GM21529 (cell line): ENCODE data around the gene TCTN3.
A peak's percentile ranks its signal among the peaks of the same experiment; 100 is the strongest.
"Not testable (repeated sequence)": the region's sequence is repeated elsewhere in the genome, so short reads cannot be mapped to it uniquely, and the experiment has no call there.

Experiments used
- ATAC-seq: cut with Tn5 transposase; IDR thresholded peaks from one replicate; pipeline ENCODE4 v1.9.1; 2021; ENCODE audit not compliant: unreplicated experiment

TCTN3 gene

DNA sequence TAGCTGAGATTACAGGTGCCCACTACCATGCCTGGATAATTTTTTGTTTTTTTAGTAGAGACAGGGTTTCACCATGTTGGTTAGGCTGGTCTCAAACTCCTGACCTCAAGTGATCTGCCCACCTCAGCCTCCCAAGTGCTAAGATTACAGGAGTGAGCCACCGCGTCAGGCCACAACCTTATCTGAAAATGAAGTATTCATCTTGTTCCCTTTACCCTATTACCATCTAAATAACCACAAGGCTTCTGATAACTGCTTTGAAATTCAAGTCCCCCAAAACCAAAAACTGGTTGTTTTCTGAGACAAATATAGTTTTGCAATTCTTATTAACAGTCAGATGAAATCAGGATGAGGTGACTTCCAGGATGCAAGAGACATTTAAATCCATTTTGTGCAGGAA, 2.4 kb downstream of the TCTN3 start:
- ATAC-seq: no peak

DNA sequence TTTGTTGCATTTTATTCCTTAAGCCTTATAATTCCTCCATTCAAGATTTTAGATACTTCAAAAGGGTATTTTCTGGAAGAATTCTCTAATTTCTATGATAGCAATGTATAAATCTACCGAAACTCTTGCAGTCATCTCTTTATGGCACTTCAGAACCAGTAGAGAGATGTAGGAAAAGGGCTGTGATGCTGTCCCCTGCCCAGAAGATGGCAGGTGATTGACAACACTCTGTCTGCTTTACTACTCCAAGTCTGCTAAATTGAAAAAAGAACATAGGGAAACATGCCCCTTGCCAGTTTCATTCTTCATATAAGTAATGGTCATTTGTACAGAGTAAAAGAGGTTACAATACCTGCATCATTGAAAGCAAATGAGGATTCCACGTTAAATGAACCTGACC, 5.1 kb downstream of the TCTN3 start:
- ATAC-seq: no peak

DNA sequence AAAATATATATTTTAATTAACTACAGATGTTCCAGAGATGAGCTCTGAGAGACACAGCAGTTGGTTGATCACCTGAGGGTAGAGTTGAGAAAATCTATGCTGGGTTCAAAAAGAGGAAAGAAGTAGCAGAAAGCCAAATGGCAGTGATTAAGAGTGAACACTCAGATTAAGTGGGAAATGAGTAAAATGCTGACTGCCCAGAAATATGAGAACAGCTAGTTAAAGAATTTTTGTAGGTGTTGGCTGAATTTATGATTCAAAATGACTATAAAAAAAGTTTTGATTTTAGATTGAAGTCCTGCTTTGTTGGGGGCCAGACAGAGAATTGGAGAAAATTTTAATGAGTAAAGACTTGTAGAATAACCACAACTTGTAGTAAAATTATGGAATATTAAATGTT, 9.8 kb downstream of the TCTN3 start:
- no peak for ATAC-seq

DNA sequence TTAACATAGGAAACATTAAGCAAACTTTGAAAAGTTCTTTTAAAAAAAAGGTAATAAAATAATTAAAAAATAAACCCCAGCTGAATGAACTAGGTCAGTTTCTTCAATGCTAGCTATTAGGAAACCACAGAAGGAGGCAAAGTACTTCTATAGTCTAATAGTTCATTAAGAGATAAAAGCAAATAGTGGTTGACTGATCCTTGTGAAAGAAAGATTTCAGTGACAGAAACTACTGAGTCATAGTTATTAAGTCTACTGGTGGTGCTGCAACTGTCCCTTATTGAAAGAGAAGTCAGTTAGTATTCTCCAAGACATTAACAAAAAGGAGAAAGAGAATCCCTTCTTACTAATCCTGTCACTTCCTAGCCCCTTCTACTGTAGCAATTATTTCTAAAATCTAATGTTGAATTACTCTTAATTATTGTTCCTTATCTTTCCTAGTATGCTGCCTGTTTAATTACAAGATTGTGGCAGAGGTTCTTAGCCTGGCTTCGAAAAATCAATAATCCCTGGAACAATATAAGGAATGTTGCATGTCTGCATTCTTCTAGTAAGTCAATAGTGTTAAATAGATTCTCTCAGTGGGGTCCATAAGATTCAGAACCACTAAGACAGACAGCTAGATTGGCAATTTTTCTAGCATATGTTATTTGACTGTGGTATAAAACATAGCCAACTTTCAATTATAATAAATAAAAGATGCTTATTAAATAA, 18.2 kb downstream of the TCTN3 start:
- no peak for ATAC-seq

DNA sequence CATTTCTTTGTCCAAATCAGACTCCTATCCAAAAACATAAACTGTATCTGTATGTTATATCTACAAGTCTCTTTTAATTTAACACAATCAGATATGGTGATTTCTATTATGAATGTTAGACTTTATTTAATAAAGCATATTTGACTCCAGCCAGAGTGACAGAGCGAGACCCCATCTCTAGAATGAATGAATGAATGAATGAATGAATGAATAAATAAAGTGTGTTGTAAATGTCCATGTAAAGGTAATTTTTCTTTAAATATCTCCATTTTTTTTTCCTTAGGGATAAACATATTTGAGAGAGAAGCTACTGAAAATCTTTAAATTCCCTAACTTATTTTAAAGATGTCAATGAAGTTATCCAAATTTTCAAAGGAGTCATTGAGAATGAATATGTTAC, 19.1 kb downstream of the TCTN3 start:
- no peak for ATAC-seq

DNA sequence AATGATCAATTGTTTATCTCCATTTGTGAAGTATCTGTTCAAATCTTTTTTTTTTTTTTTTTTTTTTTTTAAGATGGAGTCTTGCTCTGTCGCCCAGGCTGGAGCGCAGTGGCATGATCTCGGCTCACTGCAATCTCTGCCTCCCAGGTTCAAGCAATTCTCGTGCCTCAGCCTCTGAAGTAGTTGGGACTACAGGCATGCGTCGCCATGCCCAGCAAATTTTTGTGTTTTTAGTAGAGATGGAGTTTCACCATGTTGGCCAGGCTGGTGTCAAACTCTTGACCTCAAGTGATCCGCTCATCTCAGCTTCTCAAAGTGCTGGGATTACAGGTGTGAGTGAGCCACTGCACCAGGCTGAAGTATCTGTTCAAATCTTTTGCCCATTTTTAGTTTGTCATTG, 21.1 kb downstream of the TCTN3 start:
- ATAC-seq: not testable (repeated sequence)

DNA sequence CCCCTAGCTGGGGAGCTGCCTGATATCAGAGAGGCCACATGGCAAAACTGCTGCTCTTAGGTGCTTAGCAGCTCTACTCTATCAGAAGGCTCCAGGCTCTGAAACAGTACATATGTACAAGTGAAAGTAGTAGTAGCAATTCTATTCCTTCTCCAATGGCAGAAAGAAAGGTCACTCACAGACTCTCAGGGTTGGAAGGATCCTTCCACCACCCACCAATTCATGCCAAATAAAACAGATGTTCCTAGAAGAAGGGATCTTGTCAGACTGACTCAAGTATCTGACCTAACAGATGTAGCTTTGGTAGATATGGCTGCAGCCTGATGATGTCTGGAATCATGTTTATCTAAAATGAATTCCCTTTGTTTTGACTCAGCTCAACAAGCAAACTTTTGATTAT, 29.2 kb downstream of the TCTN3 start:
- ATAC-seq: no peak

DNA sequence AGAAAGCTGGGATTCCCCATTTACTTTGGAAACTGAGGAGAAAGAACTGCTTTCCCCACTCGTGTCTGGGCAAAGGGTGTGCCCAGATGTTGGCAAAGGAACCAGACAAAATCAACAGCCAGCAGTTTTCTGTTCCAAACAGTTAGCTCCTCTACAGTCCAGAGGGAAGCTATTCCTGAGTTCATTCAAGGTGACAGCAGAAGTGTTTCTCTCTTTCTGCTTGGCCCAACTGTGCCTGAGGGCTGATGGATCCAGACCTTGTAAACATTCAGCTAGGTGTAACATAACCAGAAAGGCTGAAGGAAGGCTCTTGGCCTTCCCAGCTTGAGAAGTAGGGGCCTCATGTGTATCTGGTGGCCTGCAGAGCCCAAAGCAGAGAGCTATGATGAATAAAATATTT, 30.2 kb downstream of the TCTN3 start:
- ATAC-seq: no peak

DNA sequence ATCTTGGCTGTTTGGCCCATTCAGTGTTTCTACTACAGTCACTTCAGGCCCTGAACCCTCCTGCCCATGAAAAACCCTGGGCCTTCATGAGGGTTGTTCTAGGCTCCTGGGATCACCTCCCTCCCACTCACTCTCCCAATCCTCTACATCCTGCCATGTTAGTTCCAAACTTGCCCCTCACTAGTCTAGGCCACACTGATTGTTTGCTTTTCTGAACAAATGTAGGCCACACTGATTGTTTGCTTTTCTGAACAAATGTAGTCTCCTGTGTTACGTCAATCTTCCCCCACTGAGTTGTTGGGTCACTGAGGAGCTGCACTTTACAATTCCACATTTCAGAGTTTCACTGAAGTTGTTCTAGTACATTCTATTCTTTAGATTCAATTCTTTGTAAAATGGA, 31.9 kb downstream of the TCTN3 start:
- no peak for ATAC-seq

DNA sequence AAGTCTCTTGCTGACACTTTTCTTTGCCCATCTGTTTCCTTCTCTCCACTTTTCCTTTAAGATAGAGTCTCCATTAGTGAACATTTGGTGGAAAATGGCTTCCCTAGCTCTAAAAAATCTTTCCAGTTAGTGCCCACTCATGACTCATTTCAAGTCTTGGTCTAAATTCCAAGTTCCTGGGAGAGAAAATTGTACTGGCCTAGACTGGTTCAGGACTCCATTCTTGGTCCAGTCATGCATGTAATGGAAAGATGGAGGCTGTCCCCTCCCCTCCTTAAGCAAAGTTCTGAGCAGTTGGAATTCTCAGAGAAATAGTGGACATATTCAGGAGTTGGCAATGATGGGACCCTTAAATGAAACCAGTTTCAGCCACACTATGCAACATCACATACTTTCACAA, 33.4 kb downstream of the TCTN3 start:
- no peak for ATAC-seq

DNA sequence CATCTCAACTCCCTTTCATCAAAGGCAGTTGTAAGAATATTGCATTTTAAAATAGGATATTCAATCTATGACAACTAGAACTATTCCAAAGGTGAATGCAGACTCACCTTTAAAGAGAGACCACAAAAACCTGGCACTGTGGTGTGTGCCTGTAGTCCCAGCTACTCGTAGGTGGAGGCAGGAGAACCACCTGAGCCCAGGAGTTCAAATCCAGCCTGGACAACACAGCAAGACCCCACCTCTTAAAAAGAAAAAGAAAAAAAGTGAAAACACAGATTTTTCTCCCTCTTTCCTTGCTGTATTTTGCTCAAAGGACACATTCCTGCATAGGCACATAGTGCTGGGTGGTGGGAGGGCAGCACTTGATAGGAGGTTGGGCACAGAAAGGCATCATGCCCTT, 36.5 kb downstream of the TCTN3 start:
- ATAC-seq: no peak

DNA sequence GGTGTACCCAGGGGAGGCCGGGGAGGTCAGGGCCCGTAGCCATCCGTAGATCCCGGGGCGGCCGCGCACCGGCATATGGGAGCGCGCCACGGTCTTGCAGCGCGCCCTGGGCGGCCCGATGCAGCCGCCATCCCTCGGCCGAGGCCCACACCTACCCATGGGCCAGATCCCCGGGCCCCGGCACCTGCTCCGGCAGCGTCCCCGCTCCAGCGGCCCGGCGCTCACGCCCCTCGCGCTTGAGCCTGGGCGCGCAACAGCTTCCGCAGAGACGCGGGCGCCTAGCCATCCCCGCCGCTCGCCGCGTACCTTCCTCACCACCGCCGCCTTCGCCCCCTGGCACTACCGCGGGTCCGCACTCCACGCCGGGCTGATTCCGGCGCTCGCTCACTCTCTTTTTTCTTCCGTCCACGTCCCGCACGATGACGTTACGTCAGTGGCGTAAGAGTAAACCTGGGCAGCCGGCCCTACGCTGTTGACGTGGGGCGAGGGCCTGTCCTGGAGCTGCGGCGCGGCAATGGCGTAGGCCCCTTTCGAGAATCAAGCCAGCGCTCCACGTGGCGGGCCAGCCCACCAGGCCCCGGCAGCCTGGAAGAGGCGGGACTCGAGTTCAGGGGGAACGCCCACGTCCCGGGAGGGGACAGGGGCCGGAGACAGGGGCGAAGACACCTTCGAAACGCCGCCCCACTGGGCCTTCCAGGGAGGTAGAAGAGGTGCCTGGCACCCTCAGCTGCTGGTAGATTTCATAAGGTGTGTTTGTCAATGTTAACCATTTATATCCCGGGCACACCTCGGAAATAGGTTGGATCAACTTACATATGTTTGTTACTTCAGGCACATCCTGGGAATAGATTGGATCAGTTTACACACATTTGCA, 37.2 kb downstream of the TCTN3 start, which contains the start of gene ALDH18A1:
Gene ALDH18A1, minus strand, starts transcription at position 421 of the 874 bp plus-strand sequence. CDS start 3,334 bp downstream, outside the sequence.
- peak; percentile 86 for ATAC-seq

DNA sequence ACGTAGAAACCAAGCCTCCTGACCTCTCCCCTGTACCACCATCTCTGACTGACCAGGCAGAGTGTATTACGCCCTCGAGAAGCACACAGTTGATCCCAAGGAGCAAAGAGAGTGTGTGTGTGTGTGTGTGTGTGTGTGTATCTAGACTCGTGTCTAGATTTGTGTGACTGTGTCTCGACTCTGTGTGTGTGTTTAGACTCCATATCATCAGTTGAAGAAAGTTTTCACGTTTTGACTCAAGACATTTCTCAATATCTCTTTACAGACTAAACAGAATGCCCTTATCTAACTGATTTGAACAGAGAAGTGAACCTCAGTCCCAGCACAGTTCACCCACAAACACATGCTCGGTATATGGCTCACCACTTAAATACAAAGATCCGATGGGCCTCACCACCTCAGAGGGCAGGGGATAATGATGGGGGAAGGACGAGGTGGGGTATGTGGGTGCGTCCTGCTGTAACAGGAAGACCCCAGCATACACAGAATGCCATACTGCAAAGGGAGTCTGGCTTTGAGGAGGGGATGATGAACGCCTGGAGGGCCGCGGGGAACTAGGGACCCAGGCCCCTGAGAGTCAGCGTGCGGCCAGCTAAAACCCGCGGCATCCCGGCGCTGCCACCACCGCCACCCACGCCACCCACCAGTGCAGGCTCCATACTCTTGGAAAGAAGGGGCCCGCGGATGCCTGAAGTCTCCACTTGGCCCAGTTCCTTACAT, 38.0 kb downstream of the TCTN3 start:
- ATAC-seq: peak; percentile 7

DNA sequence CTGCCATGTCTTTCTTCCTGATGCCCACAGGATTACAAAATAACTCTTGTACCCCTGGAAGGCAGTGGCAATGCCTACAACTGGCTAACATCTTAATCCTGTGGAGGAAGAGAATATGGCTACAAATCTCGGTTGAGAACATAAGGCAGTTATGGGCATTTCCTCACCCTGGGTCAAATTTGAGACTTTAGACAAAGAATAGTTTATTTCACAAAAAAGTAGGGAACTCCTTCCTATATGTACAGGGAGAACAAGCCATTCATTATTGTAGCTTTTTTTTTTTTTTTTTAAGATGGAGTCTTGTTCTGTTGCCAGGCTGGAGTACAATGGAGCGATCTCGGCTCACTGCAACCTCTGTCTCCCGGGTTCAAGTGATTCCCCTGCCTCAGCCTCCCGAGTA, 39.8 kb downstream of the TCTN3 start:
- ATAC-seq: no peak

DNA sequence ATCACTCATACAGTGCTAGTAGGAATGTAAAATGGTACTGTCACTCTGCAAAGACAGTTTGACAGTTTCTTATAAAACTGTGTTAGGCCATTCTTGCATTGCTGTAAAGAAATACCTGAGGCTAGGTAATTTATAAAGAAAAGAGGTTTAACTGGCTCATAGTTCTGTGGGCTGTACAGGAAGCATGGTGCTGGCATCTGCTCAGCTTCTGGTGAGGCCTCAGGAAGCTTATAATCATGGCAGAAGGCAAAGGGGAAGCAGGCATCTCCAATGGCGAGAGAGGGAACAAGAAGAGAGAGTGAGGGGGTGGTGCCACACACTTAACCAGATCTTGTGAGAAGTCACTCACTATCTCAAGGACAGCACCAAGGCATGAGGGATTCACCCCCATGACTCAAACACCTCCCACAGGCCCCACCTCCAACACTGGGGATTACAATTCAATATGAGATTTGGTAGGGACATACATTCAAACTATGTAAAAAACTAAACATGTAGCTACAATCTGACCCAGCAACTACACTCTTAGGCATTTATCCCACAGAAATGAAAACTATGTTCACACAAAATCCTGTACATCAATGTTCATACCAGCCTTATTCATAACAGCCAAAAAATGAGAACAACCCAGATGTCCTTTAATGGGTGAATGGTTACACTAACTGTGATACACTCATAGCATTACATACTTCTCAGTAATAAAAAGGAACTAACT, 42.2 kb downstream of the TCTN3 start:
- no peak for ATAC-seq

DNA sequence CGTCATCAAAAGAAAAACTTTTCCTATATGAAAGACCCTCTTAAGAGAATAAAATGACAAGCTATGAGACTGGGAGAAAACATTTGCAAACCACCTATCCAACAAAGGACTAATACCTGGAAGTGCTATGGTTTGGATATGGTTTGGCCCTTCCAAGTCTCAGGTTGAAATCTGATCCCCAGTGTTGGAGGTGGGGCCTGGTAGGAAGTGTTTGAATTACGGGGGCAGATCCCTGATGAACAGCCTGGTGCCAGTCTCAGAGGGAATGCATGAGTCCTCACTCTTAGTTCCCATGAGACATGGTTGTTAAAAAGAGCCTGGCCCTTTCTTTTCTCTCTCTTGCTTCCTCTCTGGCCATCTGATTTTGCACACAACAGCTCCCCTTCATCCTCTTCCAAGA, 43.5 kb downstream of the TCTN3 start:
- ATAC-seq: no peak

DNA sequence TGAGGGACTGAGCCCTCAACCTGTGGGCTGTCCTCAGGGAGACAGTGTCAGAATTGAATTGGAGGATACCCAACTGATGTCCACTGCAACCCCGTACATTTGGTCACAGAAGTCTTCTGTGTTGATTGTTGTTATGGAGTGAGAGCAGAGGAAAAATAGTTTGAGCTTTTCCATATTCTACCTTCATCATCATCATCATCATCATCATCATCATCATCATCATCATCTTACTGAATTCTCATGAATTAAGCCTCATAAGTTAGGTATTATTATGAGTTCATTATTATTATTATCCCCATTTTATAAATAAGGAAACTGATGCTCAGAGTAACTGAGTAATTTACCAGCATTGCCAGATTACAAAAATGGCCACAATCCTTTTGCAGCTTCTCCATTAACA, 45.6 kb downstream of the TCTN3 start:
- no peak for ATAC-seq

DNA sequence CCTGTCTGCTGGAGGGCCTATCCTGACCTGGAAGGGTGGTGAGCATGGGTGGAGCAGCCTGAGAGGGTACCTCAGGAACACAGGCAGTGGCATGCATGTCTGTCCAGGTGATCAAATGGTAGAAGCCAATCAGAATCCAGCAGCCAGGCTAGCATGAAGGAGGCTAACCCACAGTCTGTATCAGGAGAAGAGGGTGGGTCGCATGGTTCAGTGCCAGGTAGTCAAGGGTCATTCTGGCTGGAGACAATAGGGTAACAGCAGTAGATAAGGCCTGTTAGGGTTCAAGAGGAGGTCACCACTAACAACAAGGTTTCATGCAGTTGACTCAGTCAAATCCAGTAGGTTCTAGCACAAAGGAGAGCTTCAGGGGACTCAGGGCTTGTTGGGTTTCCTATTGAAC, 47.6 kb downstream of the TCTN3 start:
- no peak for ATAC-seq

DNA sequence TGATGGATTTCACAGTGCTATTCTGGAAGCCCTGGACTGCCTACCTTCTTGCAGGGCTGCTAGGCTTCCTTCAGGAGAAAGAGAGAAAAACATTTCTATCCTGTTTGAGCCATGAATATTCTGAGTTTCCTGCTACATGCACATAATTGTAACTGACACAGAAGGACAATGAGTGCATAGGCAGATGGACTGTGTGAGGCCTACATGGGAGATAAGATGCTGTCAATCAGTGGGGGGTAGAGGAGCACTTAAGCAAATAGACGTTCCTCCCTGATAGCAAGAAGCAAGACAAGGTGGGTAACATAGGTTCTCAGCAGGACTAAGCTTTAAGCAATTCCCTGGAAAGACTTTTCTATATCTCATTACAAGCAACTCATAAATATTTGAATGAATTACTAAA, 48.8 kb downstream of the TCTN3 start:
- no peak for ATAC-seq

DNA sequence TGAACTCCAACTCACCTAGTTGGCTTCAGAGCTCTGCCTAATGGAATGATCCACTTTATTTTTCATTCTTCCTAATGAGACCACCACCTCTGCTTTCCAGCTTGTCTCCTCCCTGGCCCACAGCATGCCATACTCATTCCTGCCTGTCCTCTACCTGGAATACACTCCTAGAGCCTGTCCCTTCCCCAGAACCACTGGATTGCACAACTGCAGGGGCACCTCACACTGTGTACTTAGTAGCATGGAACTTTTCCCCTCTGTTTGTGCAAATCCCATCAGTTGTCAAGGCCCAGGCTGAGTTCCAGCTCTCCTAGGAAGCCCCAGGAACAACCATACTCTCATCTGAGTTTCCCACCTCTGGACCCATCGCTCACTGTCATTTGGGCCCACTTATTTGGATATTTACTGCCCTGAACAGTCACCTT, 52.8 kb downstream of the TCTN3 start:
- no peak for ATAC-seq

DNA sequence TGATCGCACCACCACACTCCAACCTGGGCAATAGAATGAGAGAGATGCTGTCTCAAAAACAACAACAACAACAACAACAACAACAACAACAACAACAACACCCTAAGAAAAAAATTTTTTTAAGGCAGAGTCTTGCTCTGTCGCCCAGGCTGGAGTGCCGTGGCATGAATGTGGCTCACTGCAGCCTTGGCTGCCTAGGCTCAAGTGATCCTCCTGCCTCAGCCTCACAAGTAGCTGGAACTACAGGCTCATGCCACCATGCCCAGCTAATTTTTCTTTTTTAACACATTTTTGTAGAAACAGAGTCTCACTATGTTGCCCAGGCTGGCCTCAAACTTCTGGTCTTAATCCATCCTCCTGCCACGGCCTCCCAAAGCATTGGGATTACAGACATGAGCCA, 55.8 kb downstream of the TCTN3 start:
- ATAC-seq: no peak
